ENCODE measurements around the gene PEAK3. TPM values are rescaled to one million over a fixed set of nuclear protein-coding genes. Genes with fewer than 3 reads are reported as not detected.

The PEAK3 gene
- total RNA-seq, 1 donor from 2014 or later, result 2.0 TPM

- Histone ChIP-seq H3K9me3 (no peaks in the 10 kb centered on the region), H3K27ac (no peak overlapping the region), H3K4me1 (peaks cover 53% of the 10 kb centered on the region), H3K4me3 (no peak overlapping the region), H3K36me3 (peaks cover 7 to 53% of the 10 kb centered on the region in 2 donors), H3K27me3 (no peaks in the 10 kb centered on the region)
- DNase-seq (ENCODE audit: extremely low spot score in 2 of 2), result no peak
- TF ChIP-seq CTCF (IDR thresholded peaks at IDR 0.05) (no peak), POLR2AphosphoS5 (IDR thresholded peaks at IDR 0.05; ENCODE audit: insufficient read depth in 1 of 2, low read depth in 1 of 2) (no peak), POLR2A (IDR thresholded peaks at IDR 0.05) (no peak)
- intact Hi-C loops (cut with DNase I), result no loop called here
Measured at GRCh38 chr19:2243274-2244124, 38.5 kb downstream of the PEAK3 start.

- Histone ChIP-seq H3K27ac (no peak overlapping the region), H3K4me3 (no peak overlapping the region), H3K27me3 (no peaks in the 10 kb centered on the region), H3K36me3 (peaks cover 7 to 46% of the 10 kb centered on the region in 2 donors), H3K4me1 (peaks cover 60% of the 10 kb centered on the region), H3K9me3 (no peaks in the 10 kb centered on the region)
- TF ChIP-seq POLR2A (IDR thresholded peaks at IDR 0.05), result no peak
- no peak for TF ChIP-seq POLR2AphosphoS5 (IDR thresholded peaks at IDR 0.05; ENCODE audit: insufficient read depth in 1 of 2, low read depth in 1 of 2)
- no peak for TF ChIP-seq CTCF (IDR thresholded peaks at IDR 0.05)
- intact Hi-C loops (cut with DNase I), result no loop called here
- DNase-seq (ENCODE audit: extremely low spot score in 2 of 2), result no peak
Measured at GRCh38 chr19:2242816-2243215, 39.2 kb downstream of the PEAK3 start.

- H3K4me1 ChIP-seq, result peaks cover 64% of the 10 kb centered on the region
- no peaks in the 10 kb centered on the region for H3K9me3 ChIP-seq
- H3K27ac ChIP-seq, result no peak overlapping the region
Measured at GRCh38 chr19:2242092-2242537, 39.9 kb downstream of the PEAK3 start.

GRCh38 chr19:2240881-2241760 is 40.9 kb downstream of the PEAK3 start:
- H3K4me1 ChIP-seq, result peaks cover 62% of the 10 kb centered on the region

More at GRCh38 chr19:2242092-2242537, 39.9 kb downstream of the PEAK3 start:
- H3K36me3 ChIP-seq, result peaks cover 7 to 39% of the 10 kb centered on the region in 2 donors
- no peak for TF ChIP-seq POLR2A (IDR thresholded peaks at IDR 0.05)
- no peak for TF ChIP-seq POLR2AphosphoS5 (IDR thresholded peaks at IDR 0.05; ENCODE audit: insufficient read depth in 1 of 2, low read depth in 1 of 2)
- no peak for TF ChIP-seq CTCF (IDR thresholded peaks at IDR 0.05)
- intact Hi-C loops (cut with DNase I), result no loop called here
- no peak overlapping the region for H3K4me3 ChIP-seq
- no peak for DNase-seq (ENCODE audit: extremely low spot score in 2 of 2)
- H3K27me3 ChIP-seq, result no peaks in the 10 kb centered on the region

More at GRCh38 chr19:2240881-2241760, 40.9 kb downstream of the PEAK3 start:
- intact Hi-C loops (cut with DNase I), result no loop called here
- peak overlapping the region; percentile 32 to 42 for H3K4me3 ChIP-seq
- no peak for DNase-seq (ENCODE audit: extremely low spot score in 2 of 2)
- peaks cover 7 to 30% of the 10 kb centered on the region in 2 donors for H3K36me3 ChIP-seq
- H3K27ac ChIP-seq, result peak overlapping the region; percentile 64
- H3K9me3 ChIP-seq, result no peaks in the 10 kb centered on the region
- no peaks in the 10 kb centered on the region for H3K27me3 ChIP-seq
- TF ChIP-seq POLR2AphosphoS5 (IDR thresholded peaks at IDR 0.05; ENCODE audit: insufficient read depth in 1 of 2, low read depth in 1 of 2) (no peak), CTCF (IDR thresholded peaks at IDR 0.05) (no peak), POLR2A (IDR thresholded peaks at IDR 0.05) (no peak)
